Measurements from ENCODE around the gene DNASE1L2. TPM values are rescaled to one million over a fixed set of nuclear protein-coding genes. Genes with fewer than 3 reads are reported as not detected.

Gene DNASE1L2
- total and polyA plus RNA-seq, 4 donors: 0.13 to 0.67 (median 0.28) TPM

DNA sequence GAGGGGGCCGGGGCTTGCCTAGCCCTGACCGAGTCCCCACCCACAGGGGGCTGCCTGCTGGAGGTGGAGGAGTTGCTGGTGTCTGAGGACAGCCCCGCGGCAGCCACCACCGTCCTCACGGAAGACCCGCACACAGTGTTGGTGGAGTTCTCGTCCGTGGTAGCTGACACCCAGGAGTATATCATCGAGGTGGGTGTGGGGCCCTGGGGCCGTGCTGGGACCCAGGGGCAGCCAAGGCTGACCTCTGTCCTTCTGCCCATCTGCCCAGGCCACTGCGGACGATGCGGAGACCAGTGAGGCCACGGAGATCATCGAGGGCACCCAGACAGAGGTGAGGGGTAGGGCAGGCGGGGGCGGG, 1.5 kb upstream of the DNASE1L2 start:
- H3K9ac ChIP-seq (ENCODE audit: low read depth in 1 of 2, low read length in 2 of 2): no peak overlapping the region
- peaks cover 0 to 14% (median 11%) of the 10 kb centered on the region in 4 donors for H3K4me1 ChIP-seq (ENCODE audit: control insufficient read depth in 4 of 4, insufficient read depth in 4 of 4, low read length in 3 of 4)
- peaks cover 0 to 53% (median 25%) of the 10 kb centered on the region in 4 donors for H3K36me3 ChIP-seq (ENCODE audit: control insufficient read depth in 4 of 4, insufficient read depth in 3 of 4, low read depth in 1 of 4, low read length in 3 of 4)
- DNase-seq (ENCODE audit: low spot score): no peak
- no peaks in the 10 kb centered on the region for H3K27me3 ChIP-seq (ENCODE audit: control insufficient read depth in 4 of 4, insufficient read depth in 4 of 4, low read length in 3 of 4)
- H3K27ac ChIP-seq (ENCODE audit: low read depth in 1 of 2, low read length in 2 of 2): no peak overlapping the region
- TF ChIP-seq HNF4A (conservative IDR thresholded peaks at IDR 0.05) (no peak), GABPA (IDR thresholded peaks at IDR 0.05 in 1 of 2, conservative IDR thresholded peaks at IDR 0.05 in 1 of 2) (no peak), JUND (IDR thresholded peaks at IDR 0.05) (no peak), RAD21 (IDR thresholded peaks at IDR 0.05) (no peak), EGR1 (IDR thresholded peaks at IDR 0.05; ENCODE audit: low read depth in 2 of 2) (no peak), FOXA2 (IDR thresholded peaks at IDR 0.05) (no peak), RXRA (IDR thresholded peaks at IDR 0.05) (no peak), NR2F2 (IDR thresholded peaks at IDR 0.05) (no peak)
- TF ChIP-seq, protein P1, sequence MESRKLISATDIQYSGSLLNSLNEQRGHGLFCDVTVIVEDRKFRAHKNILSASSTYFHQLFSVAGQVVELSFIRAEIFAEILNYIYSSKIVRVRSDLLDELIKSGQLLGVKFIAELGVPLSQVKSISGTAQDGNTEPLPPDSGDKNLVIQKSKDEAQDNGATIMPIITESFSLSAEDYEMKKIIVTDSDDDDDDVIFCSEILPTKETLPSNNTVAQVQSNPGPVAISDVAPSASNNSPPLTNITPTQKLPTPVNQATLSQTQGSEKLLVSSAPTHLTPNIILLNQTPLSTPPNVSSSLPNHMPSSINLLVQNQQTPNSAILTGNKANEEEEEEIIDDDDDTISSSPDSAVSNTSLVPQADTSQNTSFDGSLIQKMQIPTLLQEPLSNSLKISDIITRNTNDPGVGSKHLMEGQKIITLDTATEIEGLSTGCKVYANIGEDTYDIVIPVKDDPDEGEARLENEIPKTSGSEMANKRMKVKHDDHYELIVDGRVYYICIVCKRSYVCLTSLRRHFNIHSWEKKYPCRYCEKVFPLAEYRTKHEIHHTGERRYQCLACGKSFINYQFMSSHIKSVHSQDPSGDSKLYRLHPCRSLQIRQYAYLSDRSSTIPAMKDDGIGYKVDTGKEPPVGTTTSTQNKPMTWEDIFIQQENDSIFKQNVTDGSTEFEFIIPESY (IDR thresholded peaks at IDR 0.05): no peak
- TF ChIP-seq, protein P2, sequence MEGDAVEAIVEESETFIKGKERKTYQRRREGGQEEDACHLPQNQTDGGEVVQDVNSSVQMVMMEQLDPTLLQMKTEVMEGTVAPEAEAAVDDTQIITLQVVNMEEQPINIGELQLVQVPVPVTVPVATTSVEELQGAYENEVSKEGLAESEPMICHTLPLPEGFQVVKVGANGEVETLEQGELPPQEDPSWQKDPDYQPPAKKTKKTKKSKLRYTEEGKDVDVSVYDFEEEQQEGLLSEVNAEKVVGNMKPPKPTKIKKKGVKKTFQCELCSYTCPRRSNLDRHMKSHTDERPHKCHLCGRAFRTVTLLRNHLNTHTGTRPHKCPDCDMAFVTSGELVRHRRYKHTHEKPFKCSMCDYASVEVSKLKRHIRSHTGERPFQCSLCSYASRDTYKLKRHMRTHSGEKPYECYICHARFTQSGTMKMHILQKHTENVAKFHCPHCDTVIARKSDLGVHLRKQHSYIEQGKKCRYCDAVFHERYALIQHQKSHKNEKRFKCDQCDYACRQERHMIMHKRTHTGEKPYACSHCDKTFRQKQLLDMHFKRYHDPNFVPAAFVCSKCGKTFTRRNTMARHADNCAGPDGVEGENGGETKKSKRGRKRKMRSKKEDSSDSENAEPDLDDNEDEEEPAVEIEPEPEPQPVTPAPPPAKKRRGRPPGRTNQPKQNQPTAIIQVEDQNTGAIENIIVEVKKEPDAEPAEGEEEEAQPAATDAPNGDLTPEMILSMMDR (IDR thresholded peaks at IDR 0.05; ENCODE audit: low read depth, low read length, missing input control): no peak
- TF ChIP-seq, protein P3, sequence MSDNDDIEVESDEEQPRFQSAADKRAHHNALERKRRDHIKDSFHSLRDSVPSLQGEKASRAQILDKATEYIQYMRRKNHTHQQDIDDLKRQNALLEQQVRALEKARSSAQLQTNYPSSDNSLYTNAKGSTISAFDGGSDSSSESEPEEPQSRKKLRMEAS (IDR thresholded peaks at IDR 0.05): no peak
- H3K9me3 ChIP-seq (ENCODE audit: control insufficient read depth in 4 of 4, low read length in 3 of 4): no peaks in the 10 kb centered on the region
- WGBS: 89% methylated on average over 18 of the region's 18 CpGs
- H3K4me3 ChIP-seq (ENCODE audit: low read depth in 1 of 3, low read length in 3 of 3): no peak overlapping the region

DNA sequence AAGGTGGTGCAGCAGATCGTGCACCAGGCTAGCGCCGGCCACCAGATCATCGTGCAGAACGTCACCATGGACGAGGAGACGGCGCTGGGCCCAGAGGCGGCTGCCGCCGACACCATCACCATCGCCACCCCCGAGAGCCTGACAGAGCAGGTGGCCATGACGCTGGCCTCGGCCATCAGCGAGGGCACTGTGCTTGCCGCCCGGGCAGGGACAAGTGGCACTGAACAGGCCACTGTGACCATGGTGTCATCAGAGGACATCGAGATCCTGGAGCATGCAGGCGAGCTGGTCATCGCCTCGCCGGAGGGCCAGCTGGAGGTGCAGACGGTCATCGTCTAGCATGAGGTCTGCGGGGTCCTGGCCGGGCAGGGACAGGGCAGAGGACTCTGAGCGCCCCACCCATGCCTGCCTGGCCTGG, 1.0 kb upstream of the DNASE1L2 start:
- TF ChIP-seq FOXA1 (IDR thresholded peaks at IDR 0.05): no peak
- TF ChIP-seq, protein P1 (IDR thresholded peaks at IDR 0.05): no peak
- TF ChIP-seq HNF4A (conservative IDR thresholded peaks at IDR 0.05): no peak
- TF ChIP-seq NR2F2 (IDR thresholded peaks at IDR 0.05): no peak
- TF ChIP-seq, protein P4, sequence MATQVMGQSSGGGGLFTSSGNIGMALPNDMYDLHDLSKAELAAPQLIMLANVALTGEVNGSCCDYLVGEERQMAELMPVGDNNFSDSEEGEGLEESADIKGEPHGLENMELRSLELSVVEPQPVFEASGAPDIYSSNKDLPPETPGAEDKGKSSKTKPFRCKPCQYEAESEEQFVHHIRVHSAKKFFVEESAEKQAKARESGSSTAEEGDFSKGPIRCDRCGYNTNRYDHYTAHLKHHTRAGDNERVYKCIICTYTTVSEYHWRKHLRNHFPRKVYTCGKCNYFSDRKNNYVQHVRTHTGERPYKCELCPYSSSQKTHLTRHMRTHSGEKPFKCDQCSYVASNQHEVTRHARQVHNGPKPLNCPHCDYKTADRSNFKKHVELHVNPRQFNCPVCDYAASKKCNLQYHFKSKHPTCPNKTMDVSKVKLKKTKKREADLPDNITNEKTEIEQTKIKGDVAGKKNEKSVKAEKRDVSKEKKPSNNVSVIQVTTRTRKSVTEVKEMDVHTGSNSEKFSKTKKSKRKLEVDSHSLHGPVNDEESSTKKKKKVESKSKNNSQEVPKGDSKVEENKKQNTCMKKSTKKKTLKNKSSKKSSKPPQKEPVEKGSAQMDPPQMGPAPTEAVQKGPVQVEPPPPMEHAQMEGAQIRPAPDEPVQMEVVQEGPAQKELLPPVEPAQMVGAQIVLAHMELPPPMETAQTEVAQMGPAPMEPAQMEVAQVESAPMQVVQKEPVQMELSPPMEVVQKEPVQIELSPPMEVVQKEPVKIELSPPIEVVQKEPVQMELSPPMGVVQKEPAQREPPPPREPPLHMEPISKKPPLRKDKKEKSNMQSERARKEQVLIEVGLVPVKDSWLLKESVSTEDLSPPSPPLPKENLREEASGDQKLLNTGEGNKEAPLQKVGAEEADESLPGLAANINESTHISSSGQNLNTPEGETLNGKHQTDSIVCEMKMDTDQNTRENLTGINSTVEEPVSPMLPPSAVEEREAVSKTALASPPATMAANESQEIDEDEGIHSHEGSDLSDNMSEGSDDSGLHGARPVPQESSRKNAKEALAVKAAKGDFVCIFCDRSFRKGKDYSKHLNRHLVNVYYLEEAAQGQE (IDR thresholded peaks at IDR 0.05): no peak
- no peak for TF ChIP-seq TAF1 (conservative IDR thresholded peaks at IDR 0.05)
- TF ChIP-seq, protein P5, sequence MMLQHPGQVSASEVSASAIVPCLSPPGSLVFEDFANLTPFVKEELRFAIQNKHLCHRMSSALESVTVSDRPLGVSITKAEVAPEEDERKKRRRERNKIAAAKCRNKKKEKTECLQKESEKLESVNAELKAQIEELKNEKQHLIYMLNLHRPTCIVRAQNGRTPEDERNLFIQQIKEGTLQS (IDR thresholded peaks at IDR 0.05): no peak
- no peak for TF ChIP-seq HNF4G (IDR thresholded peaks at IDR 0.05)
- no peak for TF ChIP-seq FOXA2 (IDR thresholded peaks at IDR 0.05)
- TF ChIP-seq GABPA (IDR thresholded peaks at IDR 0.05 in 1 of 2, conservative IDR thresholded peaks at IDR 0.05 in 1 of 2): no peak
- no peak for TF ChIP-seq SP1 (IDR thresholded peaks at IDR 0.05)
- TF ChIP-seq, protein P3 (IDR thresholded peaks at IDR 0.05): no peak
- TF ChIP-seq, protein P2 (IDR thresholded peaks at IDR 0.05; ENCODE audit: low read depth, low read length, missing input control): no peak
- TF ChIP-seq JUND (IDR thresholded peaks at IDR 0.05): no peak
- TF ChIP-seq YY1 (IDR thresholded peaks at IDR 0.05): no peak
- TF ChIP-seq RXRA (IDR thresholded peaks at IDR 0.05): no peak
- no peak for TF ChIP-seq RAD21 (IDR thresholded peaks at IDR 0.05)
- Histone ChIP-seq H3K9me3 (ENCODE audit: control insufficient read depth in 4 of 4, low read length in 3 of 4) (no peaks in the 10 kb centered on the region), H3K9ac (ENCODE audit: low read depth in 1 of 2, low read length in 2 of 2) (no peak overlapping the region), H3K4me3 (ENCODE audit: low read depth in 1 of 3, low read length in 3 of 3) (no peak overlapping the region), H3K27me3 (ENCODE audit: control insufficient read depth in 4 of 4, insufficient read depth in 4 of 4, low read length in 3 of 4) (no peaks in the 10 kb centered on the region), H3K4me1 (ENCODE audit: control insufficient read depth in 4 of 4, insufficient read depth in 4 of 4, low read length in 3 of 4) (peaks cover 0 to 14% (median 11%) of the 10 kb centered on the region in 4 donors), H3K36me3 (ENCODE audit: control insufficient read depth in 4 of 4, insufficient read depth in 3 of 4, low read depth in 1 of 4, low read length in 3 of 4) (peaks cover 0 to 51% (median 25%) of the 10 kb centered on the region in 4 donors), H3K27ac (ENCODE audit: low read depth in 1 of 2, low read length in 2 of 2) (no peak overlapping the region)
- DNase-seq (ENCODE audit: low spot score): no peak
- 95% methylated on average over 28 of the region's 28 CpGs for WGBS

Measured in liver (tissue), 9 donors.